HepG2 (cell line): ENCODE measurements around the gene SYNGR2. TPM values are rescaled to one million over a fixed set of nuclear protein-coding genes. Genes with fewer than 3 reads are reported as not detected.

Experiments
- CEBPB ChIP-seq: IDR thresholded peaks from 2 replicates; pipeline ENCODE4 v1.6.1; 2011; ENCODE audit warnings: low read depth, low read length, improper control_type of control experiment, borderline replicate concordance
- HMG20B ChIP-seq: conservative IDR thresholded peaks from 2 replicates; pipeline ENCODE4 v1.6.1; 2016; ENCODE audit warnings: missing genetic modification reagents, missing compliant biosample characterization
- IKZF1 ChIP-seq: fragments of 450-650 bp; IDR thresholded peaks from 2 replicates; pipeline ENCODE4 v1.7.1; 2016
- JARID2 ChIP-seq: sonication (generic); formaldehyde crosslinking; IDR thresholded peaks from 2 replicates; pipeline ENCODE4 v1.8.1; 2023; ENCODE audit warnings: missing genetic modification reagents, inconsistent platforms; ENCODE audit not compliant: insufficient replicate concordance
- KDM5B ChIP-seq: sonication (generic); formaldehyde crosslinking; IDR thresholded peaks from 2 replicates; pipeline ENCODE4 v1.4.0; 2020; ENCODE audit warnings: missing genetic modification reagents, mild to moderate bottlenecking, borderline replicate concordance
- MEF2D ChIP-seq: sonication (generic); formaldehyde crosslinking; IDR thresholded peaks from 2 replicates; pipeline ENCODE4 v1.5.1; 2020; ENCODE audit warnings: mild to moderate bottlenecking, missing genetic modification reagents
- NCOA1 ChIP-seq: sonication (generic); formaldehyde crosslinking; IDR thresholded peaks from 2 replicates; pipeline ENCODE4 v1.9.0; 2021; ENCODE audit warnings: missing genetic modification reagents
- NPAS2 ChIP-seq: sonication (generic); formaldehyde crosslinking; IDR thresholded peaks from 2 replicates; pipeline ENCODE4 v1.8.0; 2022; ENCODE audit warnings: mild to moderate bottlenecking, missing genetic modification reagents, borderline replicate concordance
- RBM39 ChIP-seq: fragments of 200-400 bp; formaldehyde crosslinking; IDR thresholded peaks from one replicate; pipeline ENCODE4 v1.6.1; 2018; ENCODE audit warnings: antibody characterized with exemption, mild to moderate bottlenecking, low read depth, low read length; ENCODE audit not compliant: poor library complexity, severe bottlenecking
- SAP130 ChIP-seq: IDR thresholded peaks from 2 replicates; pipeline ENCODE4 v1.6.1; 2016; ENCODE audit warnings: low read depth
- SIN3B ChIP-seq: fragments of 150-350 bp; IDR thresholded peaks from 2 replicates; pipeline ENCODE4 v1.6.1; 2014; ENCODE audit warnings: low read length
- SP5 ChIP-seq: IDR thresholded peaks from 2 replicates; pipeline ENCODE4 v1.6.1; 2016; ENCODE audit warnings: low read depth, borderline replicate concordance
- SYNCRIP ChIP-seq: fragments of 200-400 bp; formaldehyde crosslinking; IDR thresholded peaks from 2 replicates; pipeline ENCODE4 v1.6.1; 2018; ENCODE audit warnings: mild to moderate bottlenecking, low read depth, low read length; ENCODE audit not compliant: insufficient read depth
- ZBTB40 ChIP-seq, 2 experiments: fragments of 450-650 bp in 1 of 2; sonication (generic) in 1 of 2; formaldehyde crosslinking in 1 of 2; IDR thresholded peaks; 2 replicates each; pipeline versions ENCODE4 v1.6.1 to v1.8.0; 2016 to 2022; ENCODE audit warnings: antibody characterized with exemption in 1 of 2, mild to moderate bottlenecking in 1 of 2, missing genetic modification reagents in 1 of 2
- ZNF337 ChIP-seq: sonication (generic); formaldehyde crosslinking; IDR thresholded peaks from 2 replicates; pipeline ENCODE4 v1.5.1; 2020; ENCODE audit warnings: missing genetic modification reagents, low read depth, mild to moderate bottlenecking, borderline replicate concordance
- ZNF766 ChIP-seq: sonication (generic); formaldehyde crosslinking; IDR thresholded peaks from 2 replicates; pipeline ENCODE4 v1.5.0; 2020; ENCODE audit warnings: missing genetic modification reagents, borderline replicate concordance
- ZNF782 ChIP-seq: sonication (generic); formaldehyde crosslinking; IDR thresholded peaks from 2 replicates; pipeline ENCODE4 v1.4.0; 2020; ENCODE audit warnings: missing genetic modification reagents, mild to moderate bottlenecking, borderline replicate concordance
- ZSCAN21 ChIP-seq: sonication (generic); formaldehyde crosslinking; IDR thresholded peaks from 2 replicates; pipeline ENCODE4 v1.8.0; 2022; ENCODE audit warnings: mild to moderate bottlenecking, missing genetic modification reagents, moderate library complexity, borderline replicate concordance
- polyA plus RNA-seq, 8 experiments: library from polyadenylated mRNA; depleted of rRNA in 3 of 8; stranded (reverse) in 7 of 8; unstranded in 1 of 8; fragments of >200 nt; fragmentation: Illumina TruSeq in 4 of 8; extraction: Trizol in 4 of 8; gene quantifications; 2 replicates each; pipeline versions ENCODE4 v1.2.1 to v1.2.3, GENCODE V29; 2011 to 2016; ENCODE audit warnings: low read depth in 4 of 8, missing spikeins in 1 of 8, mixed read lengths in 1 of 8; ENCODE audit not compliant: insufficient read depth in 1 of 8
- total RNA-seq, 5 experiments: library from RNA; depleted of rRNA; stranded (reverse); fragments of >200 nt; fragmentation: Illumina TruSeq; extraction: Trizol; gene quantifications; 2 replicates each; pipeline ENCODE4 v1.2.3, GENCODE V29; 2016; ENCODE audit warnings: low read depth in 1 of 5
- TF ChIP-seq, protein P1 (sequence below): sonication (generic); formaldehyde crosslinking; conservative IDR thresholded peaks from 2 replicates; pipeline ENCODE4 v1.4.0; 2020; ENCODE audit warnings: missing genetic modification reagents

The SYNGR2 gene
- total and polyA plus RNA-seq, 2 of the 13 experiments (the other 11 are each of a cell fraction or from before 2014, with no cell fraction given) = 46.7 to 170 TPM

DNA sequence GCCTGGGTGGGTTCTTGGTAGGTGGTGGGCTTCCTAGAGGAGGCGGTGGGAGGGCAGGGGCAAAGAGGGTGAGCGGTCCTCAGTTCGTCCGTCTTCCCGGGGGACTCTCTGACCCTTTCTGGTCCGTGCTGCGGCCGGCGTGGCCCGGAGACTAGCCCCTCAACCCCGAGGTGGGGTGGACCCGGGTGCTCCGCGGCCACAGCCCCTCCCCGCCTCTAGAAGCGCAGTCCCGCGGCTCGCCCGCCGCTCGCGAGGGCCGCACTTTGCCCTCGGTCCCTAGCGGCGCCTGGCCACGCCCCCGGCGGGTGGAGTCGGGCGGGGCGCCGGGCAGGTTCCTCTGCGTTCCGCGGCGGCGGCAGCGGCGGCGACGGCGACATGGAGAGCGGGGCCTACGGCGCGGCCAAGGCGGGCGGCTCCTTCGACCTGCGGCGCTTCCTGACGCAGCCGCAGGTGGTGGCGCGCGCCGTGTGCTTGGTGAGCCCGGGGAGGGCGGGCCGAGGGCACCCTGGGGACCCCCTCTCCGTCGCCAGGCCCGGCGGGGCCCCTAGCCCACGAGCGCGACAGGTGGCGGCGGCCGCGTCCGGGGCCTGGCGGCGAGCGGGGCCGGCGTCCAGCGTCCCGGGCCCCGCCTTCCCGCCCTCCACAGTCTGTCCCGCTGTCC is at the start of gene SYNGR2 (continued):
- TF ChIP-seq, protein P1, sequence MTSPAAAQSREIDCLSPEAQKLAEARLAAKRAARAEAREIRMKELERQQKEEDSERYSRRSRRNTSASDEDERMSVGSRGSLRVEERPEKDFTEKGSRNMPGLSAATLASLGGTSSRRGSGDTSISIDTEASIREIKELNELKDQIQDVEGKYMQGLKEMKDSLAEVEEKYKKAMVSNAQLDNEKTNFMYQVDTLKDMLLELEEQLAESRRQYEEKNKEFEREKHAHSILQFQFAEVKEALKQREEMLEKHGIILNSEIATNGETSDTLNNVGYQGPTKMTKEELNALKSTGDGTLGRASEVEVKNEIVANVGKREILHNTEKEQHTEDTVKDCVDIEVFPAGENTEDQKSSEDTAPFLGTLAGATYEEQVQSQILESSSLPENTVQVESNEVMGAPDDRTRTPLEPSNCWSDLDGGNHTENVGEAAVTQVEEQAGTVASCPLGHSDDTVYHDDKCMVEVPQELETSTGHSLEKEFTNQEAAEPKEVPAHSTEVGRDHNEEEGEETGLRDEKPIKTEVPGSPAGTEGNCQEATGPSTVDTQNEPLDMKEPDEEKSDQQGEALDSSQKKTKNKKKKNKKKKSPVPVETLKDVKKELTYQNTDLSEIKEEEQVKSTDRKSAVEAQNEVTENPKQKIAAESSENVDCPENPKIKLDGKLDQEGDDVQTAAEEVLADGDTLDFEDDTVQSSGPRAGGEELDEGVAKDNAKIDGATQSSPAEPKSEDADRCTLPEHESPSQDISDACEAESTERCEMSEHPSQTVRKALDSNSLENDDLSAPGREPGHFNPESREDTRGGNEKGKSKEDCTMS = no peak
- TF ChIP-seq SYNCRIP (no peak), JARID2 (peak; percentile 46), MEF2D (0 out of 2 replicates have a peak, but pooled peaks have one; percentile 30), HMG20B (CRISPR knock-in tag) (no peak), NPAS2 (CRISPR knock-in tag) (no peak), IKZF1 (no peak), SP5 (peak; percentile 90), ZBTB40 (IDR thresholded peaks at IDR 0.05) (no peak), ZBTB40 (CRISPR knock-in tag; IDR thresholded peaks at IDR 0.05) (no peak), ZNF766 (CRISPR knock-in tag) (peak; percentile 72), ZSCAN21 (CRISPR knock-in tag) (peak; percentile 92), KDM5B (CRISPR knock-in tag) (peak; percentile 54; the same call in 1 of the 2 replicates), NCOA1 (no peak), SAP130 (CRISPR knock-in tag) (peak; percentile 87), CEBPB (no peak), ZNF337 (CRISPR knock-in tag) (no peak), ZNF782 (no peak), RBM39 (peak; percentile 33), SIN3B (no peak)
